GM19238 (cell line): ENCODE measurements around the gene KERA.
"Not testable (repeated sequence)": the region's sequence is repeated elsewhere in the genome, so short reads cannot be mapped to it uniquely, and the experiment has no call there.

Experiments
- DNase-seq: peaks from one replicate; pipeline ENCODE4 v3.0.0; 2011; ENCODE audit warnings: low spot score; ENCODE audit not compliant: insufficient read length

The KERA gene

GRCh38 chr12:91057368-91058165 is at the start of gene KERA:
TSS of gene KERA (minus strand) at chr12:91058024. CDS start at chr12:91056281, 1,743 bp downstream.
- DNase-seq: no peak

- DNase-seq: no peak
Measured at GRCh38 chr12:91106283-91106682, 48.5 kb upstream of the KERA start.

GRCh38 chr12:91105807-91106206 is 48.0 kb upstream of the KERA start:
- DNase-seq: no peak

DNA sequence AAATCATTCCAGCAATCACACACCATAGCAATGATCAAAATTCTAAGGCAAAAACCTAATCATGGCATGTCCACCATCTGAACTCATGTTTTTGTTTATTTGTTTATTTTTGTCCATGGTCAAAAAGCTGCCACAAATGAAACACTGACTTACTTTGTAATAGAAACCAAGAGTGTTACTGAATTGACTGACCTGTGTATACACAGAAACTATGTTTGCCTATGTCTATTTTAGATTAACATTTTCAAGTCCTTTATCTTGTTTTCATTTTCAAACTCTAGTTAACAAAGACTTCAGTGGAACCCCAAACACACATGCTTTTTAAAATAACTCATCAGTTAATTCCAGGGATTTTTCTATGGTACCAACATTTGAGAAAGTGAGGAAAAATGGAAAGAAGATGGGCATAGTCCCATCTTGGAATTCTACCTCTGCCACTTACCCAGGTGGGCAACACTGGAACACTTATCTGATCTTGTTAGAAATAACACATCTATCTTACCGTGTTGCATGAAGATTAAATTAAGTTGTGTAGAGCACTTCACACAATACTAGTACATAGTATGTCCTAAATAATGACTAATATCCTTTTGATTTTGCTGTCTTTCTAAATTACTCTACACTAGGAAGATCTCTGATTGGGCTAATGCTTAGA is 47.1 kb upstream of the KERA start:
- no peak for DNase-seq

GRCh38 chr12:91103624-91104023 is 45.8 kb upstream of the KERA start:
- no peak for DNase-seq

DNA sequence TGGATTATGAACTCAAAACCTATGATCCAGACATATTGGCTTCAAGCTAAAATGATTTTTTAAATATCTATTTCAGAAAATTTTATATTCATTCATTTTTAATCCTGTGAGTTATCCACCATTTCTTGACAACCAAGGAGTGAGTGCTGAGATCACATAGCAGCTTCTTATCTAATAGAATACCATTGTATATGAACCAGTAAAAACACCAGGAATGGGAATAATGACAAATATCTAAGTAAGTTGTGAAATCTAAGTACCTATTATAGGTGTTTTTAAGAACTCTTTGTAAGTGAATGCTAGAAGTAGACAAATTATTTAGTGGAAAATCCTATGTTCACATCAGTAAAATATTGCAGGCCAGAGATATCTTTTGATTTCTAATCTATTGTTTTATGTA is 45.3 kb upstream of the KERA start:
- no peak for DNase-seq

GRCh38 chr12:91100906-91101305 is 43.1 kb upstream of the KERA start:
- no peak for DNase-seq

GRCh38 chr12:91099836-91100235 is 42.0 kb upstream of the KERA start:
- no peak for DNase-seq

GRCh38 chr12:91099341-91099740 is 41.5 kb upstream of the KERA start:
- DNase-seq: no peak

DNA sequence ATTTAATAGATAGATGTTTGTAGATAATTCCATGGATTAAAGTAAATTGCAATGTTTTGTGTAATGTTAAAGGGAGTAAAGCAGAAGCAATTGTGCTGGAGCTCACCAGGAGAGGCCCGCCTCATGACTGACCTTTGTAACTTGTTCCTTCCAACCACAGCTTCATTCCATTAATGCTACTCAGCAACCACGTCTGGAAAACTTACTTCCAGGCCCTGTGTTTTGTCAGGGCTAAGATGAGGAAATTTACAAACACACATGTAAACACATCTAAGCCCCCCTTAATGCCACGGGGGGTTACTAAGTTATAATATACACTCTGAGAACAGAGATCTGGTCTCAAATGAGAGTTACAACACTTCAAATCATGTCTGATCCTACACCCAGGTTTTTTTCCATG is 41.1 kb upstream of the KERA start:
- DNase-seq: no peak

DNA sequence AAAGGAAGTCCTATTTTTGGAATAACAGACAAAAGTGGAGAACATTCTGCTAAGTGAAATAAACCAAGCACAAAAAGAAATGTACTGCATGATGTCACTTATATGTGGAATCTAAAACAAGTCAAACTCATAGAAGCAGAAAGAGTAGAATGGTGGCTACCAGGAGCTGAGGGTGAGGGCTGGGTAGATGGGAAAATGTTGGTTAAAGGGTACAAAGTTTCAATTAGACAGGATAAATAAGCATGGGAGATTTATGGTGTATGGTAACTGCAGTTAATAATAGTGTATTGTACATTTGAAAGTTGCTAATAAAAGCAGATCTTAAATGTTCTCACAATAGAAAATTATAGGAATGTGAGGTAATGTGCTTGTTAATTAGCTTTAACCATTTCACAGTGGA is 40.6 kb upstream of the KERA start:
- no peak for DNase-seq

- no peak for DNase-seq
Measured at GRCh38 chr12:91094957-91095356, 37.1 kb upstream of the KERA start.

GRCh38 chr12:91094032-91094662 is 36.3 kb upstream of the KERA start:
- DNase-seq: no peak

GRCh38 chr12:91093341-91093740 is 35.5 kb upstream of the KERA start:
- no peak for DNase-seq

DNA sequence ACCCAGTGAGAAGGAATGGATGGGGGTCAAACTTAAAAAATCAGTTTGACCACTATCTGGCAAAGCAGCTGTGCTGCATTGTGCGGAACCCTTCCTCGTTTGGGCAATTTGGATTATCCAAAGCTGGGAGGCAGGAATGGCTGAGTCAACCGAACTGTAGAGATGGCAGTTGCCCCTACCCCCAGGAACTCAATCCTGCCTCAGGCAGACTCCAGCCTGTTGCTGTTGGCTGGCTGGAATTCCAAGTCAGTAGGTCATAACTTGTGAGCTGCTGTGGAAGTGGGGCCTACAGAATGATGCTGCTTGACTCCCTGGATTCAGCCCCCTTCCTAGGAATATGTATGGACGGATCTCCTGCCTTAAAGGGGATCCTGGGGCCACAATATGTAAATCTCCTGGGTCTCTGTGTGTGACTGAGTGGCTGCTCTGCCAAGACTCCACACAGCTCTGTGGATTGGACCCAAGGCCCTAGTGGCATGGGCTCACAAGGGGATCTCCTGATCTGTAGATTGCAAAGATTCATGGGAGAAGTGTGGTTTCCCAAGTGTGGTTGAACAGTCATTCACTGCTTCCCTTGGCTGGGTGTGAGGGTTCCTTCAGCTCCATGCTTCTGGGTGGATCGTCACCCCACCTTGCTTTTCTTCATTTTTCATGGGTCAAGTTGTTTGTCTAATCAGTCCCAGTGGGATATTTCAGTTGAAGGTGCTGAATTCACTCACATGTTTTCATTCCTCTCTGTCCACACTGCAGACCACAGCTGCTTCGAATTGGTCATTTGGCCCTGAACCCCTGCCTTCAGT is 34.3 kb upstream of the KERA start:
- no peak for DNase-seq

DNA sequence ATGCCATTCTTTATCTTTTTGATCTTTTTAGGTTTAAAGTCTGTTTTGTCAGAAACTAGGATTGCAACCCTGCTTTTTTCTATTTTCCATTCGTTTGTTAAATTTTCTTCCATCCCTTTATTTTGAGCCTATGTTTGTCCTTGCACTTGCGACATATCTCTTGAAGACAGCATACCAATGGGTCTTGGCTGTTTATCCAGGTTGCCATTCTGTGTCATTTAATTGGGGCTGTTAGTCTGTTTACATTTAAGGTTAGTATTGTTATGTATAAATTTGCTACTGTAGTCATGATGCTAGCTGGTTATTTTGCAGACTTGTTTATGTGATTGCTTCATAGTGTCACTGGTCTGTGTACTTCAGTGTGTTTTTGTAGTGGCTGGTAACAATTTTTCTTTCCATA is 32.1 kb upstream of the KERA start:
- DNase-seq: not testable (repeated sequence)

GRCh38 chr12:91080041-91080440 is 22.2 kb upstream of the KERA start:
- DNase-seq: no peak

DNA sequence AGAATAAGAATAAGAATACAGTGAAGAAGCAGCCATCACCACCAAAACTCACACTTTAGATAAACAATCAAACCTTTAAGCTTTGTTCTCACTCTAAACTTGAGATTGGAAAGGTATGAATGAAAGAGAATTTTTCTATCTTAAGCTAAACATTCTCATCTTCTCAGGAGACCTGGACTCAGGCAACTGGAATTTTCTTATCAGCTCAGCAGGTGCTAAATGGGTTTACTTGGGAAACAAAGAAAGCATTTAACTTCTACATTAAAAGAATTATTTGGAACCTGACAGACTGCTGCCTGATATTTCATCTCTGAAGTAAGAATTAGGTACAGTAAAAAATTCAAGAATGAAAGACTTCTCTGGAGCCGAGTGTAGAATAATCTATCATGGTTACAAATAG is 20.7 kb upstream of the KERA start:
- DNase-seq: no peak

DNA sequence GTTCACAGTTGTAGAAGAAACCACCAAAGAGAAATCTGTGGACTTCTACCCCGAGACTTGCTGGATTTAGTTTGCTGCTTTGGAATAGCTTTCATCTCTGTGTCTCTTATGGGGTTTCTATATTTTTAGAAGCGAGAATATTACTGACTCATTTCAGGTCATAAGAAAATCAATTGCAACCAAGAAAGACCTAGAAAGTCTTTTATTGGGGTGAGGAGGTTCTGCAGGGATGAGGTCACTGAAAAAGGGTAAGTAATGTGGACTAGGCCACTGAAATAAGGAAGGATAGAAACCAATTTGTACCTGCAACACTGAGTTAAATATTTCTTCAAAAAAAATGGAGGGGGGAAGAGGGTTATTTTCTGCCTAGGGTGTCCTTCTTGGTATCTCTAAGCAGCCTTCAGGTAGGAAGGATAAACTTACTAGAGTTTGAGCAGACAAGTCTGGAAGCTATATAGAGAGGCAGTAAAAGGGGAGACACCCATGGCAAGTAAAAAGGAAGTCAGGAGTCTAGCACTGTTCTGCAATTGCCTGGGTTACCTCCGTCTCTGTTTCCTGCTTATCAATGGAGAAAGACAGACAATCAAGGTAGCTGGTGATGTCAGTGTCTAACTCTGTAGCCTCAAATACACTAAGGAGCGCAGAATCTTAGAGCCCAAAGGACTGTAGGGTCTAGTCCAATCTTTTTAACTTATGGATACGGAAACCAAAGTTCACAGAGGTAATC is 19.6 kb upstream of the KERA start:
- no peak for DNase-seq

DNA sequence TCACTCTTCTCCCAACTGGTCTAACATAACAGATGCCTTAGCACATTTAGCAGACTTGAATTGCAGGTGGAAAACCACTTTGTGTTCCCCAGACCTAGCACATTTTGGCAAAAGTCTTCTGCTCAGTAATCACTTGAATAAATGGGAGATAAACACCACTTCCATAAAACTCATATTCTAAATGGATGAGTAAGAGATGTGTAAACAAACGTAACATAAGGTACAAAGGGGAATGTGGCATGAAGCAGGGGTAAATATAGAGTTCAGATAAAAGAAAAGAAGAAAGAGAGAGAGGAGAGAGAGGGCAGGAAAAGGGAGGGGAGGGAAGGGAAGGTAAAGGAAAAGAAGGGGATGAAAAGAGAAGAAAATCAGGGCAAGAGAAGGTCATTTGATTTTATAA is 17.0 kb upstream of the KERA start:
- DNase-seq: no peak

DNA sequence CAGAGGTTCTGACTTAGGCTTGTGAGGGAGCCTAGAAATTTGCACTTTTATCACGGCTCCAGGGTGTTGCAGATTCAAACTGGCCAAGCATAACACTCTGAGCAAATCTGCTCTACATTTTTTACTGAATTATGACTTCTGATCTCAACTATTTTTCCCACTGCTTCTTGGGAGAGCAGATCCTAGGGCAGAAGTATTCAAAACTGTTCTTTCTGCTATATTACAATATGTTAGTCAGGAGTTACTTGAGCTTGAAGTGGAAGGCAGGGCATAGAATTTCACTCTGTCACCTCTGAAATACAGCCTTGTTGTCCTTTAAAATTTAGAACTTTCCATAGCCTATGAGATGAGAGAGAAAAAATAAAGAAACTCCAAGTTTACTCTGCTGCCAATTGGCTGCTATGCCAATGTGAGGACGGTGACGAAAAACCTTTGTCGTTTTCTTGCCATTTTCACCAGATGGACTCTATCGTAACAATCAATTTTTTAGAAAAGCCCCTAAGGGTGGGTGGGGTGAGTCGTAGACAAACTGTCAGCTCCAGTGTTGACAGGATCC is 16.4 kb upstream of the KERA start:
- DNase-seq: no peak
